Right atrium auricular region (tissue), 2 donors: ENCODE data around the gene PTPRN2. TPM values are rescaled to one million over a fixed set of nuclear protein-coding genes. Genes with fewer than 3 reads are reported as not detected.

Experiments
- DNase-seq: peaks from one replicate; pipeline ENCODE4 v3.0.0-alpha.2; 2019; ENCODE audit warnings: low spot score
- H3K27ac ChIP-seq, 2 donors: fragments of 200-600 bp; sonication (generic); 1 replicate in 1 of 2; 2 replicates in 1 of 2; pipeline ENCODE4 v1.5.1; 2016 to 2019
- H3K27me3 ChIP-seq, 2 donors: fragments of 200-600 bp; sonication (generic); one replicate each; pipeline versions ENCODE4 v1.5.1 to v1.6.0; 2017 to 2019
- H3K36me3 ChIP-seq: fragments of 200-600 bp; sonication (generic); one replicate; pipeline ENCODE4 v1.5.1; 2016
- H3K4me1 ChIP-seq, 2 donors: fragments of 200-600 bp; sonication (generic); one replicate each; pipeline versions ENCODE4 v1.5.1 to v1.6.0; 2017 to 2019
- H3K4me3 ChIP-seq, 2 donors: fragments of 200-600 bp; sonication (generic); 1 replicate in 1 of 2; 2 replicates in 1 of 2; pipeline ENCODE4 v1.5.1; 2017 to 2019; ENCODE audit warnings: mild to moderate bottlenecking in 1 of 2, moderate library complexity in 1 of 2
- H3K9me3 ChIP-seq, 2 donors: fragments of 200-600 bp; sonication (generic); one replicate each; pipeline ENCODE4 v1.5.1; 2019
- CTCF ChIP-seq, 2 donors: fragments of 200-600 bp; sonication (generic); IDR thresholded peaks; one replicate each; pipeline ENCODE4 v1.5.1; 2019; ENCODE audit warnings: antibody characterized with exemption in 2 of 2
- total RNA-seq, 2 donors: library from RNA; depleted of rRNA; stranded (reverse); fragments of >200 nt; gene quantifications; one replicate each; pipeline ENCODE4 v1.1.0, GENCODE V29; 2016

PTPRN2 gene
- total RNA-seq, 2 donors from 2014 or later, result 2.6 to 2.7 TPM

GRCh38 chr7:158439035-158439434 lies 148.6 kb downstream of the PTPRN2 start:
- TF ChIP-seq CTCF (IDR thresholded peaks at IDR 0.05), result no peak
- DNase-seq, result no peak
- H3K4me1 ChIP-seq, result no peaks in the 10 kb centered on the region
- H3K27ac ChIP-seq, result no peak overlapping the region
- H3K36me3 ChIP-seq, result no peaks in the 10 kb centered on the region
- no peaks in the 10 kb centered on the region for H3K9me3 ChIP-seq
- no peak overlapping the region for H3K4me3 ChIP-seq
- H3K27me3 ChIP-seq, result no peaks in the 10 kb centered on the region

DNA sequence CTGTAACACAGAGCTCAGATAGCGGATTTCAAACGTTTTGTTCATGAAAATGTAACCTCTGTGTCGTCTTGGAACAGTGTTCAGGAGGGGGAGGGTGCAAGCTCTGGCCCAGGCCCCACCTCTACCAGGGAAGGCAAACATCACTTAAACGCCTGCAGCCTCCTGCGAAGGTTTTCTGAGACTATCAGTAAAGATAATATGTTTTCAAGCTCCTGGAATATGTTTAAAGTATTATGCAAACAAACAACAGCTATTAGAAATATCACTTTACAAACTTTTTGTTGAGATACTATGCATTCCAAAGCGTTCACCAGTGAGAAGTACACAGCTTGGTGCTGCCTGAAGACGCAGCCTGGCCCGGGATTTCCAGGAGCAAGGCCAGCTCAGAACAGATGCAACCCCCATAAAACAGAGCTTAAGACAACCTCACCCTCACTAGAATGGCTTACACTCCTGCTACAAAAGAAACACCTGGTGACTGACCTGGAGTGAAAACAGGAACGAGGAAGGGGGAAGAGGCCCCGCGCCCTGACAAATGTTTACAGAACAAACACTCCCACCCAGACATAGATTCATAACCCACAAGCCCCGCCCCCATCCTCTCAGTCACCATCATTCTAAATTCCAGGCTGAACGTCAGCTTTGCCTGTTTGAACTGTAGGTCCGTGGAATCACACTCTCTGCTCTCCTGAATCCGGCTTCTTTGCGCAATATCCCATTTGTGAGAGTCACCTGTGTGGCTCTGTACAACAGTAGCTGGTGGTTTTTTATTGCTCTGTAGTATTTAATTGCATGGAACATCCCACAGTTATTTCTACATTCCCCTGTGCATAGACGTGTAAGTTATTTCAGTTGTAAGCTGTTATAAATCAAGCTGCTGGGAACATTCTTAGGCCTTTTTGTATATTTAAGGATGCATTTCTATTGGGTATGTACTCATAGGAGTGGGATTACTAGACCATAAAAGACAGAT lies 155.0 kb downstream of the PTPRN2 start:
- H3K9me3 ChIP-seq, result no peaks in the 10 kb centered on the region
- no peaks in the 10 kb centered on the region for H3K4me1 ChIP-seq
- no peak overlapping the region for H3K4me3 ChIP-seq
- DNase-seq, result no peak
- no peak for TF ChIP-seq CTCF (IDR thresholded peaks at IDR 0.05)
- no peak overlapping the region for H3K27ac ChIP-seq
- H3K36me3 ChIP-seq, result no peaks in the 10 kb centered on the region
- no peaks in the 10 kb centered on the region for H3K27me3 ChIP-seq

DNA sequence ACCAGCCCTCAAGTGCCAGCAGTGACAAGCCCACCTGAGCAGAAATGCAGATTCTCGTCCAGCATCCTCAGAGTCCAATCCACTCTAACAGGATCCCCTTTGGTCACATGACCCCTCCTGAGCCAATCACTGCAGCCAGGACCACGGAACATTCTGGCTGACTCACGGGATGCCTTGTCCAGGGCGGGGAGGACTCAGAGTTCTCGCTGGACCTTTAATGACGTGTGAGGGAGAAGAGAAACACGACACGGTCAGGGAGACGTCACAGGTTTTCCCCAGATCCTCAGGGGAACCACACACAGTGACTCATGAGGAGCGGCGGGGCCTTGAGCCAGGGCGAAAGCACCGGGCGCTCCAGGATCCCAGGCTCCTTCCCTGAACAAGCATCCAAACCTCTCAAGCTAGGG lies 155.7 kb downstream of the PTPRN2 start:
- Histone ChIP-seq H3K9me3 (no peaks in the 10 kb centered on the region), H3K4me3 (no peak overlapping the region), H3K27ac (no peak overlapping the region), H3K27me3 (no peaks in the 10 kb centered on the region), H3K4me1 (no peaks in the 10 kb centered on the region), H3K36me3 (no peaks in the 10 kb centered on the region)
- TF ChIP-seq CTCF (IDR thresholded peaks at IDR 0.05), result no peak
- DNase-seq, result peak; percentile 72

GRCh38 chr7:158431055-158431940 lies 156.3 kb downstream of the PTPRN2 start:
- Histone ChIP-seq H3K4me1 (no peaks in the 10 kb centered on the region), H3K4me3 (no peak overlapping the region), H3K27ac (no peak overlapping the region), H3K27me3 (no peaks in the 10 kb centered on the region), H3K36me3 (no peaks in the 10 kb centered on the region), H3K9me3 (no peaks in the 10 kb centered on the region)
- DNase-seq, result no peak
- no peak for TF ChIP-seq CTCF (IDR thresholded peaks at IDR 0.05)

GRCh38 chr7:158430308-158431034 lies 157.2 kb downstream of the PTPRN2 start:
- no peaks in the 10 kb centered on the region for H3K27me3 ChIP-seq
- H3K27ac ChIP-seq, result no peak overlapping the region
- H3K4me3 ChIP-seq, result no peak overlapping the region
- H3K36me3 ChIP-seq, result no peaks in the 10 kb centered on the region
- no peaks in the 10 kb centered on the region for H3K4me1 ChIP-seq
- DNase-seq, result no peak
- no peak for TF ChIP-seq CTCF (IDR thresholded peaks at IDR 0.05)
- H3K9me3 ChIP-seq, result no peaks in the 10 kb centered on the region
